ENCODE data around the gene GP2. TPM values are rescaled to one million over a fixed set of nuclear protein-coding genes. Genes with fewer than 3 reads are reported as not detected.
"Not testable (repeated sequence)": the region's sequence is repeated elsewhere in the genome, so short reads cannot be mapped to it uniquely, and the experiment has no call there.

The GP2 gene
- total RNA-seq, 4 donors from 2014 or later = not detected

DNA sequence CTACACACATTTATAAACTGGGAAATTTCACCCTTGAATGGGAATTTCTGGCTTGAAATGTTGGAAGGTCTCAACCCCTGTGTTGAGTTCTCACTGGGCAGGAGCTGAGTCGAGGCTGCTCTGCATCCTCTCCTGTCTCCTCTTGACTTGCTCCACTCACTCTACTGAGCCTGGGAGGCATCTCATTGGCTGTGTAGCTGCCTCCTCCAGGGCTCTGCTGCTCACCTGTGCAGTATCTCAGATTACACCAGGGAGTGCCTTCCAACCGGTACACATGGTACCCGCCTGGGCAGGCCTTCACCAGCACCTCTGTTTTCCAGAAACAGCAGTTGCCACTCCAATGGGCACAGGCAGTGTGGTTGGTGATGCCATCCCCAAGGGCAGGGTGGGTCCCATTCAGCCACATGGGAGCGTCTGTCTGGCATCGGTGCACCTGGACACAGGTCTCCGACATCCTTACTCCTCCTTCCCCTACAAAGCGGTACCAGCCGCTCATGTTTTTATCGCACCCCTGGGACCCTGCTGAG lies 3.7 kb downstream of the GP2 start:
- ATAC-seq (no peak), DNase-seq (no peak)
- Histone ChIP-seq H3K27me3 (no peaks in the 10 kb centered on the region), H3K9me3 (no peaks in the 10 kb centered on the region), H3K36me3 (no peaks in the 10 kb centered on the region), H3K4me3 (no peak overlapping the region), H3K27ac (no peak overlapping the region), H3K4me1 (no peaks in the 10 kb centered on the region)
- TF ChIP-seq, protein P1, sequence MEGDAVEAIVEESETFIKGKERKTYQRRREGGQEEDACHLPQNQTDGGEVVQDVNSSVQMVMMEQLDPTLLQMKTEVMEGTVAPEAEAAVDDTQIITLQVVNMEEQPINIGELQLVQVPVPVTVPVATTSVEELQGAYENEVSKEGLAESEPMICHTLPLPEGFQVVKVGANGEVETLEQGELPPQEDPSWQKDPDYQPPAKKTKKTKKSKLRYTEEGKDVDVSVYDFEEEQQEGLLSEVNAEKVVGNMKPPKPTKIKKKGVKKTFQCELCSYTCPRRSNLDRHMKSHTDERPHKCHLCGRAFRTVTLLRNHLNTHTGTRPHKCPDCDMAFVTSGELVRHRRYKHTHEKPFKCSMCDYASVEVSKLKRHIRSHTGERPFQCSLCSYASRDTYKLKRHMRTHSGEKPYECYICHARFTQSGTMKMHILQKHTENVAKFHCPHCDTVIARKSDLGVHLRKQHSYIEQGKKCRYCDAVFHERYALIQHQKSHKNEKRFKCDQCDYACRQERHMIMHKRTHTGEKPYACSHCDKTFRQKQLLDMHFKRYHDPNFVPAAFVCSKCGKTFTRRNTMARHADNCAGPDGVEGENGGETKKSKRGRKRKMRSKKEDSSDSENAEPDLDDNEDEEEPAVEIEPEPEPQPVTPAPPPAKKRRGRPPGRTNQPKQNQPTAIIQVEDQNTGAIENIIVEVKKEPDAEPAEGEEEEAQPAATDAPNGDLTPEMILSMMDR (IDR thresholded peaks at IDR 0.05 in 4 of 5, conservative IDR thresholded peaks at IDR 0.05 in 1 of 5) = no peak
- TF ChIP-seq POLR2A (IDR thresholded peaks at IDR 0.05) = no peak
- in situ Hi-C loops (cut with MboI; ENCODE audit: low sequenced_read_pairs in 4 of 4) (no loop called here), intact Hi-C loops (cut with DNase I; ENCODE audit: low total_unique reads) (no loop called here)

DNA sequence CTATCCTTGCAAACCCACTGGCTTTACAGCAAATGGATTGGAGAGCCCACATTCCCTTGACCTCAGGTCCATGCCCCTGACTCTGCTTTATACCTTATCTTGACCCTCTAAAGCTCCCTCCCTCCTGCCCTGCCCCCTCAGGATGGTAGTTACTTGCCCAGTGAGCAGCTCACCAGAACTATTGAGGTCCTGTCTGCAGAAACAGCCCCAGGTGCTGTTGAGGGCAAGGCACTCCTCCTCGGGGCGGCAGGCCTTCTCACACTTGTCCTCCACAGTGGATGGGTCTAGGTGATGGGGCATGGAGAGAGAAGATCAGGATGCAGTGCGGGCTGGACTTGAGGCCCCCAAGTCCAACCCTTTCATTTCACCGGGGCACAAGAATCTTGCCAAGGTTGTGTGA lies 4.6 kb downstream of the GP2 start:
- Histone ChIP-seq H3K9me3 (no peaks in the 10 kb centered on the region), H3K27me3 (no peaks in the 10 kb centered on the region), H3K4me1 (no peaks in the 10 kb centered on the region), H3K4me3 (no peak overlapping the region), H3K36me3 (no peaks in the 10 kb centered on the region), H3K27ac (no peak overlapping the region)
- DNase-seq (no peak), ATAC-seq (no peak)
- intact Hi-C loops (cut with DNase I; ENCODE audit: low total_unique reads) (no loop called here), in situ Hi-C loops (cut with MboI; ENCODE audit: low sequenced_read_pairs in 4 of 4) (no loop called here)
- no peak for TF ChIP-seq POLR2A (IDR thresholded peaks at IDR 0.05)
- TF ChIP-seq, protein P1 (IDR thresholded peaks at IDR 0.05 in 4 of 5, conservative IDR thresholded peaks at IDR 0.05 in 1 of 5) = no peak

- H3K4me1 ChIP-seq = no peaks in the 10 kb centered on the region
- H3K36me3 ChIP-seq = no peaks in the 10 kb centered on the region
- no peaks in the 10 kb centered on the region for H3K27me3 ChIP-seq
- DNase-seq = no peak
- TF ChIP-seq, protein P1 (IDR thresholded peaks at IDR 0.05 in 4 of 5, conservative IDR thresholded peaks at IDR 0.05 in 1 of 5) = no peak
- TF ChIP-seq POLR2A (IDR thresholded peaks at IDR 0.05) = no peak
- no peak overlapping the region for H3K4me3 ChIP-seq
- no peak overlapping the region for H3K27ac ChIP-seq
- no peak for ATAC-seq
- no peaks in the 10 kb centered on the region for H3K9me3 ChIP-seq
- intact Hi-C loops (cut with DNase I; ENCODE audit: low total_unique reads) (no loop called here), in situ Hi-C loops (cut with MboI; ENCODE audit: low sequenced_read_pairs in 4 of 4) (no loop called here)
These were observed 5.6 kb downstream of the GP2 start for GRCh38 chr16:20321671-20322070.

DNA sequence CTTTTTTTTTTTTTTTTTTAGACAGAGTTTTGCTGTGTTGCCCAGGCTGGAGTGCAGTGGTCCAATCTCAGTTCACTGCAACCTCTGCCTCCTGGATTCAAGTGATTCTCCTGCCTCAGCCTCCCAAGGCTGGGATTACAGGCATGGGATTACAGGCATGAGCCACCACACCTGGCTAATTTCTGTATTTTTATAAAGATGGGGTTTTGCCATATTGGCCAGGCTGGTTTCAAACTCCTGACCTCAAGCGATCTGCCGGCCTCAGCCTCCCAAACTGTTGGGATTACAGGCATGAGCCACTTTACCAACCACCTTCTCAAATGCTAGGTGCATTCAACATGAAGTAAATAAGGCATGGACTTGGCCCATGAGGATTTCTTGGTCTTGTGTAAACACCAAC lies 6.3 kb downstream of the GP2 start:
- intact Hi-C loops (cut with DNase I; ENCODE audit: low total_unique reads); H3K4me1 ChIP-seq; in situ Hi-C loops (cut with MboI; ENCODE audit: low sequenced_read_pairs in 4 of 4); DNase-seq; H3K9me3 ChIP-seq; H3K4me3 ChIP-seq; H3K36me3 ChIP-seq; H3K27ac ChIP-seq; H3K27me3 ChIP-seq; ATAC-seq: not testable (repeated sequence)

DNA sequence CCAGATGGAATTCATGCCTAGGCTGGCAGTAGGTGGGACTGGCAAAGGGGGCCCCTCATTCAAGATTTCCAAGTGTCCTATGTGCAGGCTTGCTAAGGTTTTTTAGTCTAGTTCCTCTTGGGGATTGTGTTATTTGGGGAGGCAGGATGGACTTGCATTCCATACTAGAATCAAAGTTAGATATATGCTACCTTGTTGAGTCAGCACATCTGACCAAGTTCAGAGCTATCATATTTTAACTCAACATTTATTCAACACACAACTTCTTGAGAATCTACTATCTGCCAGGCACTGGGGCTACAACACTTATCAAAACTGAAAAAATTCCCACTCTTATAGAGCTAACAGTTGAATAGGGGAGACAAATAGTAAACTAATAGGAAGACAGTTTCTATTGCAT lies 6.7 kb downstream of the GP2 start:
- TF ChIP-seq, protein P1 (IDR thresholded peaks at IDR 0.05 in 4 of 5, conservative IDR thresholded peaks at IDR 0.05 in 1 of 5) = no peak
- TF ChIP-seq POLR2A (IDR thresholded peaks at IDR 0.05) = no peak
- ATAC-seq (no peak), DNase-seq (no peak)
- H3K27ac ChIP-seq = no peak overlapping the region
- in situ Hi-C loops (cut with MboI; ENCODE audit: low sequenced_read_pairs in 4 of 4) = no loop called here
- H3K36me3 ChIP-seq = no peaks in the 10 kb centered on the region
- no peaks in the 10 kb centered on the region for H3K27me3 ChIP-seq
- intact Hi-C loops (cut with DNase I; ENCODE audit: low total_unique reads) = no loop called here
- H3K9me3 ChIP-seq = no peaks in the 10 kb centered on the region
- H3K4me1 ChIP-seq = no peaks in the 10 kb centered on the region
- H3K4me3 ChIP-seq = no peak overlapping the region

All from gastrocnemius medialis (tissue), 4 donors.